Neural cell (in vitro differentiated cells): ENCODE results near the gene ANXA6. TPM values are rescaled to one million over a fixed set of nuclear protein-coding genes. Genes with fewer than 3 reads are reported as not detected.

ENCODE experiments used
- H2AFZ ChIP-seq: fragments of 200-600, 300-800 bp; sonication (generic), shearing (Covaris generic); 2 replicates; pipeline ENCODE4 v1.6.0; 2014; ENCODE audit warnings: low read depth, mild to moderate bottlenecking, antibody characterized with exemption, low read length, moderate library complexity
- H3F3A ChIP-seq: fragments of 200-600 bp; shearing (Covaris generic); 2 replicates; pipeline ENCODE4 v1.6.1; 2016; ENCODE audit warnings: mild to moderate bottlenecking, moderate library complexity, mixed read lengths, antibody characterized with exemption, low read length; ENCODE audit not compliant: insufficient read depth, poor library complexity, severe bottlenecking
- H3K27ac ChIP-seq: fragments of 200-600, 300-800 bp; sonication (generic), shearing (Covaris generic); 2 replicates; pipeline ENCODE4 v1.5.1; 2014; ENCODE audit warnings: mild to moderate bottlenecking, low read length, moderate library complexity
- H3K27me3 ChIP-seq: fragments of 300-800, 200-600 bp; sonication (generic), shearing (Covaris generic); 2 replicates; pipeline ENCODE4 v1.6.0; 2014; ENCODE audit warnings: mild to moderate bottlenecking, low read depth, low read length, moderate library complexity; ENCODE audit not compliant: insufficient read depth
- H3K36me3 ChIP-seq: fragments of 300-800, 200-600 bp; sonication (generic), shearing (Covaris generic); 2 replicates; pipeline ENCODE4 v1.5.1; 2014; ENCODE audit warnings: mild to moderate bottlenecking, antibody characterized with exemption, low read length, moderate library complexity; ENCODE audit not compliant: insufficient read depth
- H3K4me2 ChIP-seq: fragments of 300-800, 200-600 bp; sonication (generic), shearing (Covaris generic); 2 replicates; pipeline ENCODE4 v1.6.0; 2014; ENCODE audit warnings: mild to moderate bottlenecking, low read length
- H3K4me3 ChIP-seq: fragments of 300-800, 200-600 bp; sonication (generic), shearing (Covaris generic); 2 replicates; pipeline ENCODE4 v1.5.1; 2014; ENCODE audit warnings: mild to moderate bottlenecking, low read length, moderate library complexity
- H3K79me2 ChIP-seq: fragments of 200-600 bp; shearing (Covaris generic); replicated peaks from 2 replicates; pipeline ENCODE4 v1.6.0; 2014; ENCODE audit warnings: mild to moderate bottlenecking, low read length, moderate library complexity; ENCODE audit not compliant: insufficient read depth
- H3K9ac ChIP-seq: fragments of 300-800, 200-600 bp; sonication (generic), shearing (Covaris generic); 2 replicates; pipeline ENCODE4 v1.6.1; 2016; ENCODE audit warnings: mild to moderate bottlenecking, low read length, mixed read lengths
- H3K9me2 ChIP-seq: fragments of 200-600 bp; shearing (Covaris generic); 2 replicates; pipeline ENCODE4 v1.6.1; 2016; ENCODE audit warnings: mild to moderate bottlenecking, low read length, mixed read lengths; ENCODE audit not compliant: insufficient read depth
- H3K9me3 ChIP-seq: fragments of 200-600, 300-800 bp; sonication (generic), shearing (Covaris generic); 2 replicates; pipeline ENCODE4 v1.6.1; 2016; ENCODE audit warnings: mild to moderate bottlenecking, mixed run types, low read length, moderate library complexity, mixed read lengths
- H4K20me1 ChIP-seq: fragments of 200-600 bp; shearing (Covaris generic); 2 replicates; pipeline ENCODE4 v1.6.1; 2016; ENCODE audit warnings: mild to moderate bottlenecking, mixed run types; ENCODE audit not compliant: insufficient read depth
- EP300 ChIP-seq: fragments of 450-650 bp; conservative IDR thresholded peaks from 2 replicates; pipeline ENCODE4 v1.6.1; 2014; ENCODE audit warnings: antibody characterized with exemption, mild to moderate bottlenecking, moderate library complexity; ENCODE audit not compliant: poor library complexity, severe bottlenecking
- EZH2 ChIP-seq: fragments of 200-600, 300-800 bp; shearing (Covaris generic), sonication (generic); IDR thresholded peaks from 2 replicates; pipeline ENCODE4 v1.6.1; 2014; ENCODE audit warnings: antibody characterized with exemption, low read length, borderline replicate concordance, mild to moderate bottlenecking; ENCODE audit not compliant: insufficient read depth, poor library complexity, severe bottlenecking
- MXI1 ChIP-seq: fragments of 450-650 bp; conservative IDR thresholded peaks from 2 replicates; pipeline ENCODE4 v1.6.1; 2014; ENCODE audit warnings: antibody characterized with exemption, mild to moderate bottlenecking; ENCODE audit not compliant: poor library complexity, severe bottlenecking
- POLR2AphosphoS5 ChIP-seq: IDR thresholded peaks from 2 replicates; pipeline ENCODE4 v1.6.1; 2012
- RAD21 ChIP-seq: fragments of 450-650 bp; conservative IDR thresholded peaks from 2 replicates; pipeline ENCODE4 v1.6.1; 2014; ENCODE audit warnings: antibody characterized with exemption, mild to moderate bottlenecking, moderate library complexity
- REST ChIP-seq: IDR thresholded peaks from 2 replicates; pipeline ENCODE4 v1.6.1; 2012; ENCODE audit warnings: borderline replicate concordance
- SMC3 ChIP-seq: fragments of 450-650 bp; conservative IDR thresholded peaks from 2 replicates; pipeline ENCODE4 v1.6.1; 2014; ENCODE audit warnings: antibody characterized with exemption, mild to moderate bottlenecking, moderate library complexity; ENCODE audit not compliant: poor library complexity
- TAF1 ChIP-seq: IDR thresholded peaks from 2 replicates; pipeline ENCODE4 v1.6.1; 2012; ENCODE audit warnings: low read depth
- polyA plus RNA-seq: library from polyadenylated mRNA; depleted of rRNA; stranded (reverse); fragments of >200 nt; gene quantifications from 2 replicates; pipeline ENCODE4 v1.2.3, GENCODE V29; 2014
- TF ChIP-seq, protein P1 (sequence below): fragments of 450-650 bp; IDR thresholded peaks from 2 replicates; pipeline ENCODE4 v1.5.1; 2014; ENCODE audit warnings: antibody characterized with exemption, mild to moderate bottlenecking, moderate library complexity; ENCODE audit not compliant: poor library complexity, severe bottlenecking

ANXA6 gene
- polyA plus RNA-seq, 1 donor from 2014 or later = 27.5 TPM

DNA sequence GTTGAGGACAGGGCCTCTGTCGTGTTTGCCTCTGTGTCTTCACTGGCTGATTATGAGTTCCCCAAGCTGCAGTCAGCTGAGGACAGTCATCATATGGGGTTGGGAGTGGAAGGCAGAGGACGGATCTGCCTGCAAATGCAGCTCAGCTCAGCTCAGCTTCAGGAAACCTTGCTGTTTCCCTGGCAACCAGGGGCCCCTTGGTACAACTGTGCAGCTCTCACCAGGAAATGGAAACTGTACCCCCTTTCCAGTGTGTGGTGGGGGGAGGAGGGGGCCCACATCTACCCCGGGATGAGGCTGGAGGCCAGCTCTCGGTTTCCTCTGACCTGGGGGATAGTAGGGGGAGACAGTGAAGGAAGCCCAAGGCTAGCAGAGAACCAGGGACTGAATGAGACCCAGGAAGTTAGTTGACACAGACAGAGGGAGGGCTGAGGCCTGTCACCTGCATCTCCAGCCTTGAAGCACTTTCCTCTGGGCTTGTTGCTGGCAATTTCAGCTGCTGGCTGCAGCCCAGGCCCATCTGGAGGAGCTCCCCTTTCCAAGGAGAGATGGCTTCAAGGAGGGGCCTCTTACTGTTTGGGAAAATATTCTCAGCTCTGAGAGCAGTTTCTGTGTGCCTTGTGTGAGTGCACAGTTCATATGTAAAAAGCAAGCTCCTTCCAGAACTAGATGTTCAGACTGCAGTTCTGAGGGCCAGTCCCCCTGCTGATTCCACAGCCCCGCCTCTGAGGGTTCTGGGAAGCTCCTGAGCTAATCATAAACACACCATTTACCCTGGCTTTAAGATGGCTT, 6.9 kb downstream of the ANXA6 start:
- Histone ChIP-seq H3K79me2 (peaks cover 31% of the 10 kb centered on the region), H3K9me2 (no peaks in the 10 kb centered on the region), H3K9ac (peak overlapping the region; percentile 65), H3K27me3 (no peaks in the 10 kb centered on the region), H4K20me1 (no peaks in the 10 kb centered on the region), H3K36me3 (no peaks in the 10 kb centered on the region), H3K9me3 (no peaks in the 10 kb centered on the region), H3K4me3 (peak overlapping the region; percentile 59), H2AFZ (peak overlapping the region; percentile 28), H3K27ac (peak overlapping the region; percentile 92), H3K4me2 (peak overlapping the region; percentile 92), H3F3A (peaks cover 13% of the 10 kb centered on the region)
- TF ChIP-seq SMC3 (peak; percentile 46), TAF1 (peak; percentile 57), EZH2 (no peak), EP300 (peak; percentile 74), REST (peak; percentile 82), RAD21 (peak; percentile 44), MXI1 (peak; percentile 50), POLR2AphosphoS5 (peak; percentile 54)
- TF ChIP-seq, protein P1, sequence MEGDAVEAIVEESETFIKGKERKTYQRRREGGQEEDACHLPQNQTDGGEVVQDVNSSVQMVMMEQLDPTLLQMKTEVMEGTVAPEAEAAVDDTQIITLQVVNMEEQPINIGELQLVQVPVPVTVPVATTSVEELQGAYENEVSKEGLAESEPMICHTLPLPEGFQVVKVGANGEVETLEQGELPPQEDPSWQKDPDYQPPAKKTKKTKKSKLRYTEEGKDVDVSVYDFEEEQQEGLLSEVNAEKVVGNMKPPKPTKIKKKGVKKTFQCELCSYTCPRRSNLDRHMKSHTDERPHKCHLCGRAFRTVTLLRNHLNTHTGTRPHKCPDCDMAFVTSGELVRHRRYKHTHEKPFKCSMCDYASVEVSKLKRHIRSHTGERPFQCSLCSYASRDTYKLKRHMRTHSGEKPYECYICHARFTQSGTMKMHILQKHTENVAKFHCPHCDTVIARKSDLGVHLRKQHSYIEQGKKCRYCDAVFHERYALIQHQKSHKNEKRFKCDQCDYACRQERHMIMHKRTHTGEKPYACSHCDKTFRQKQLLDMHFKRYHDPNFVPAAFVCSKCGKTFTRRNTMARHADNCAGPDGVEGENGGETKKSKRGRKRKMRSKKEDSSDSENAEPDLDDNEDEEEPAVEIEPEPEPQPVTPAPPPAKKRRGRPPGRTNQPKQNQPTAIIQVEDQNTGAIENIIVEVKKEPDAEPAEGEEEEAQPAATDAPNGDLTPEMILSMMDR = no peak

DNA sequence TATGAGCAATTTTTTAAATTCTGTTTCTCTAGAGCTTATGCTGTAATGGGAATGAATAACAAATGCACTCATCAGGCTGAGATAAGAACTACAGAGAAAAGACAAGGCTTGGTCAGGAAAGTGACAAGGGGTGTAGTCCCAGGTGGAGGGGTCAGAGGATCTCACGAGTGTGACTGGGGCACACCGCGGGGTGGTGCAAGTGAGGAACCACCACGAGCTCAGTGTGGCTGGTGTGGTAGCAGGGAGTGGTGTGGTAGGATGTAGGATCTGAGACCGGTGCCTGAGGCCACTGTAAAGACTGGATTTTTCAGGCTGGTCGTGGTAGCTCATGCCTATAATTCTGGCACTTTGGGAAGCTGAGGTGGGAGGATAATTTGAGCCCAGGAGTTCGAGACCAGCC, 9.0 kb downstream of the ANXA6 start:
- no peaks in the 10 kb centered on the region for H3K27me3 ChIP-seq
- TF ChIP-seq RAD21 (no peak), MXI1 (no peak), EP300 (no peak), REST (no peak)
- peaks cover 13% of the 10 kb centered on the region for H3F3A ChIP-seq
- no peaks in the 10 kb centered on the region for H3K9me2 ChIP-seq
- no peak overlapping the region for H2AFZ ChIP-seq
- H3K36me3 ChIP-seq = no peaks in the 10 kb centered on the region
- peaks cover 11% of the 10 kb centered on the region for H3K79me2 ChIP-seq
- no peaks in the 10 kb centered on the region for H3K9me3 ChIP-seq
- no peak overlapping the region for H3K4me3 ChIP-seq
- peak overlapping the region; percentile 47 for H3K27ac ChIP-seq
- H4K20me1 ChIP-seq = no peaks in the 10 kb centered on the region
- no peak overlapping the region for H3K9ac ChIP-seq
- no peak overlapping the region for H3K4me2 ChIP-seq
